ENCODE measurements around the gene ASXL2. TPM values are rescaled to one million over a fixed set of nuclear protein-coding genes. Genes with fewer than 3 reads are reported as not detected.
"Not testable (repeated sequence)": the region's sequence is repeated elsewhere in the genome, so short reads cannot be mapped to it uniquely, and the experiment has no call there.

The ASXL2 gene
- total RNA-seq, 1 donor from 2014 or later: 21.4 TPM

- no peak for ATAC-seq
These were observed 149.7 kb downstream of the ASXL2 start for GRCh38 chr2:25728559-25728958.

GRCh38 chr2:25726522-25726921 is 151.8 kb downstream of the ASXL2 start:
- ATAC-seq: peak; percentile 38

- no peak for ATAC-seq
These were observed 152.4 kb downstream of the ASXL2 start for GRCh38 chr2:25725877-25726276.

GRCh38 chr2:25724756-25725155 is 153.5 kb downstream of the ASXL2 start:
- ATAC-seq: no peak

- no peak for ATAC-seq
These were observed 156.1 kb downstream of the ASXL2 start for GRCh38 chr2:25722224-25722623.

- ATAC-seq: peak; percentile 86
These were observed 157.7 kb downstream of the ASXL2 start for GRCh38 chr2:25720575-25720974.

GRCh38 chr2:25714740-25715139 is 163.5 kb downstream of the ASXL2 start:
- no peak for ATAC-seq

GRCh38 chr2:25712455-25712854 is 165.8 kb downstream of the ASXL2 start:
- no peak for ATAC-seq

- ATAC-seq: no peak
These were observed 166.5 kb downstream of the ASXL2 start for GRCh38 chr2:25711675-25712354.

- no peak for ATAC-seq
These were observed 167.5 kb downstream of the ASXL2 start for GRCh38 chr2:25710750-25711149.

- no peak for ATAC-seq
These were observed 168.9 kb downstream of the ASXL2 start for GRCh38 chr2:25709349-25709748.

GRCh38 chr2:25707927-25708590 is 170.2 kb downstream of the ASXL2 start:
- ATAC-seq: no peak

GRCh38 chr2:25705575-25705974 is 172.7 kb downstream of the ASXL2 start:
- ATAC-seq: not testable (repeated sequence)

GRCh38 chr2:25701801-25702200 is 176.5 kb downstream of the ASXL2 start:
- no peak for ATAC-seq

GRCh38 chr2:25700221-25700660 is 178.0 kb downstream of the ASXL2 start:
- peak; percentile 35 for ATAC-seq

- ATAC-seq: no peak
These were observed 179.1 kb downstream of the ASXL2 start for GRCh38 chr2:25699216-25699615.

- no peak for ATAC-seq
These were observed 179.5 kb downstream of the ASXL2 start for GRCh38 chr2:25698752-25699151.

- no peak for ATAC-seq
These were observed 180.5 kb downstream of the ASXL2 start for GRCh38 chr2:25697559-25698341.

- ATAC-seq: no peak
These were observed 185.4 kb downstream of the ASXL2 start for GRCh38 chr2:25692737-25693445.

- ATAC-seq: peak; percentile 13
These were observed 186.1 kb downstream of the ASXL2 start for GRCh38 chr2:25692143-25692542.

GRCh38 chr2:25690058-25690457 is 188.2 kb downstream of the ASXL2 start:
- ATAC-seq: no peak

- ATAC-seq: no peak
These were observed 190.1 kb downstream of the ASXL2 start for GRCh38 chr2:25688236-25688635.

GRCh38 chr2:25685741-25686140 is 192.5 kb downstream of the ASXL2 start:
- ATAC-seq: no peak

Data from esophagus mucosa (tissue), 1 donor.